ENCODE results near the gene ADAMTSL1.

Gene ADAMTSL1

DNA sequence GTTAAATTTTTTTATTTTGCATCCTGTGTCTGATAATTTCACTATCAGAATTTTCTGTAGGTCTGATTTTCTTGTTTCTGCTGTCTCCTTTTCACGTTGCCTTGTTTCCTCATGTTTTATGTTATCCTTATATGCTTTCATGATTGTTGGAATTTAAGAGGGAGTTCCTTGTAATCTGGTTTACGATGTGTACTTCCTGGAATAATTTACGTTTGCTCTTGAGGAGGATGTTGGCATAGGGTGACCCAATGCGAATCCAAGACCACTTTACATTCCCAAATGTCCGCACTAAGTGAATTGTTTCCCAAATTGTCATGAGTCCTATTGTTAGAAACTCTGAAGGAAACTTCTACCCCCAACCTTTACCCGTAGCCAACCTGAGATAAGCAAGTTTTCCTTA is 80.3 kb downstream of the ADAMTSL1 start:
- no peak overlapping the region for H3K4me3 ChIP-seq (ENCODE audit: low read depth, low read length)
- no peak for TF ChIP-seq CTCF (IDR thresholded peaks at IDR 0.05; ENCODE audit: control insufficient read depth, extremely low read depth, insufficient read depth)
- DNase-seq (ENCODE audit: low read depth), result peak; percentile 77

DNA sequence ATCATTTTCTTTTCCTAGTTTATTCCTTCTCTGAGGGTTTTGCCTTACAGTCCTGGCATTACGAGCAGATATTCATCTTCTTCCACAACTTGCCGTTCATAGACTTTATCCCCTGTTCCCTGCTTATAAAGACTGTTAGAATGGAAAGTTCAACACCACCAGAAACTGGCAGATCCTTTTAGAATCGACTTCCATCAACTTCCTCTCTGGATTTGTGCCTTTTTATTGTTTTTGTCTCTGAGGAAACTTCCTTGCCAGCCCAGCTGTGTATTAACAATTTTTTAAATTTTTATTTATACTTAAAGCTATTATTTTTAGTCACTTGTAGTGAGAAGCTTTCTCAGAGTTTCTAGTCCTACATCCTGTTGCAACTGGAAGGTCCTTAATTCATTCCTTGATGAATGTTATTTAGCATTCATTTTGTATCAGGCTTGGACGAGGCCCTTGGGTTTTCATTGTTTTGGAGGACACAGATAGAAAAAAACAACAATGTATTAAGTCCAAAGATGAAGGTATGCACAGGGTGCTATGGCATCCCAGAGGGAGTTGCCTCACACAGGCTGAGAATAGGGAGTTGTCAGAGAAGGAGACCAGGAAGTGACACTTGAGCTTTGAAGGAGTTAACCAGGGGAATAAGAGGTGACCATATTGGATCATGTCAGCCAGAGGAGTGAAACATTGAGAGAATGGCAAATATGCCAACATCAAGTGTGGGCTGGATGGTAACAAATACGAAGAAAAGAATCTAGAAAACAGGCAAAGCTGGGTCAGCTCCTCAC is 81.3 kb downstream of the ADAMTSL1 start:
- TF ChIP-seq CTCF (IDR thresholded peaks at IDR 0.05; ENCODE audit: control insufficient read depth, extremely low read depth, insufficient read depth), result no peak
- no peak for DNase-seq (ENCODE audit: low read depth)

DNA sequence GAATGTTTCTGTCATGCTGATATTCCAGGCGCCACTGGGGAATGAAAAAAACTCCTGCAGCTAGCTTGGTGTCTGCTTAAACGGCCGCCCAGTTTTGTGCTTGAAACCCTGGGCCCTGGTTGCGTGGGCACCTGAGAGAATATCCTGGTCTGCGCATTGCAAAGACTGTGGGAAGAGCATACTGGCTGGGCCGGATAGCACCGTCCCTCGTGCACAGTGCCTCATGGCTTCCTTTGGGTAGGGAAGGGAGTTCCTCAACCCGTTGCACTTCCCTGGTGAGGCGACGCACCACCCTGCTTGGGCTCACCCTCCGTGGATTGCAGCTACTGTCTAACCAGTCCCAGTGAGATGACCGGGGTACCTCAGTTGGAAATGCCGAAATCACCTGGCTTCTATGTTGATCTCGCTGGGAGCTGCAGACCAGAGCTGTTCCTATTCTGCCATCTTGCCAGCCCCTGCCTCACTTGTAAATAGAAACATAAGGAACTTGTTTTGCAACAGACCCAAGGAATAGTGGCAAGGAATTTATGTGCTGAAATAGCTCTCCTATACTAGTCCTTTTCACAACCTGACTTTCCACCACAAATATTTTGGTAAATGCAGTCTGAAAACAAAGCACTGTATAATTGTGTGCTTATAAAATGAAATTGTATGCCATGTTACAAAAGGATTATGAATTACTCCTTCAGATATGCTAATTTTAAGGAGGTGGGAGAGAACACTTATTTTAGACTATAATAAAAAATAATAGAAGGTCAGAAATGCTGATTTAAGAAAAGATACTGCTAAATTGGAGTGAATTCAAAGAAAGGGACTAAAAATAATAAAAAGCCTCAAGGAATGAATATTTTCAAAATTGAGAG is 90.3 kb downstream of the ADAMTSL1 start:
- no peak overlapping the region for H3K4me3 ChIP-seq (ENCODE audit: low read depth, low read length)
- TF ChIP-seq CTCF (IDR thresholded peaks at IDR 0.05; ENCODE audit: control insufficient read depth, extremely low read depth, insufficient read depth), result no peak
- no peak for DNase-seq (ENCODE audit: low read depth)

More for the DNA sequence above, 81.3 kb downstream of the ADAMTSL1 start:
- no peak overlapping the region for H3K4me3 ChIP-seq (ENCODE audit: low read depth, low read length)

DNA sequence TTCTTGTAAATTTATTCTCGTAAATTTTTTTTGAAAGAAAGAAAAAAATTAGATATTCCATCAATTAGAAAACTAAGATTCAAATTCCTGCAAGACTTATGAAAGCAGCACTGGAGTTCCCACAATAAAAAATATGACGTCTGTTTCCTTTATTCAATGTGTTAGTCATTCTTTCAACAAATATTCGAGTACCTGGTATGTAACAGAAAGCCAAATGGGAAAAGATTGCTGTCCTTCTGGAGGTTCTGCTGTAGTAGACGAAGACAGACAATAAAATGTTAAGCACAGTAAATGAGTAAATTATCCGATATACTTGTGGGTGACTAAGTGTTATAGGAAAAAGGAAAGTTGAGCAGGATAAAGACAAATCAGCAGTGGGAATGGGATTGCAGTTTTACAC is 92.2 kb downstream of the ADAMTSL1 start:
- DNase-seq (ENCODE audit: low read depth), result no peak

GRCh38 chr9:18568973-18569372 is 95.0 kb downstream of the ADAMTSL1 start:
- no peak for DNase-seq (ENCODE audit: low read depth)
- no peak overlapping the region for H3K4me3 ChIP-seq (ENCODE audit: low read depth, low read length)
- TF ChIP-seq CTCF (IDR thresholded peaks at IDR 0.05; ENCODE audit: control insufficient read depth, extremely low read depth, insufficient read depth), result no peak

More for the DNA sequence above, 92.2 kb downstream of the ADAMTSL1 start:
- no peak overlapping the region for H3K4me3 ChIP-seq (ENCODE audit: low read depth, low read length)
- no peak for TF ChIP-seq CTCF (IDR thresholded peaks at IDR 0.05; ENCODE audit: control insufficient read depth, extremely low read depth, insufficient read depth)

DNA sequence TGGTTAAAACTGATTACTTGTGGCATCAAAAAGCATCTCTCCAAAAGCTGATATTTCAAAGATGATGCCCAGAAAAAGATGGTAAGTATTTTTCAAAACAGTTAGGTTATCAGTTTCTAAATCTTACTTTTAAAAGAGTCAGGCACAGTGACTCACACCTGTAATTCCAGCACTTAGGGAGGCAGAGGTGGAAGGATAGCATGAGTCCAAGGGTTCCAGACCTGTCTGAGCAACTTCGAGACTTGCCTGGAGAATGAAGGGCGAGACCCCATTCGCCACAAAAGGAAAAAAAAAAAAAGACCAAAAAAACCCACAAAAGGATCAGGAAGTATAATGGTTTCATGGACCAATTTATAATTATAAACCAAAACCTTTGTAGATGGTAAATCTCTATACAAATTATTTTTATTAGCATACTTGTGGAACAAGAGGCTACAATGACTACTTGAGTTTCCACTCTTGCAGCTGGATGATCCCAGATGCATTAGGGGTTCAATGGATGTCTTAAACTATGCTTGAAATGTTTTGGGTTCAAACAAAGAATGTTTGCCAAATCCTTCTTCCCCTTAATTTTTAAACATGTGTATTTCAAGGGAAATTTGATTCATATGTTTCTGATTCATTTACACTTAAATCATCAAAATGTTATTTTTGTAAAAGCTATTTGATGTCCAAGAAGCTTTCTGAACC is 96.1 kb downstream of the ADAMTSL1 start:
- no peak for TF ChIP-seq CTCF (IDR thresholded peaks at IDR 0.05; ENCODE audit: control insufficient read depth, extremely low read depth, insufficient read depth)
- DNase-seq (ENCODE audit: low read depth), result no peak
- no peak overlapping the region for H3K4me3 ChIP-seq (ENCODE audit: low read depth, low read length)
